C4-2B (cell line): Measurements from ENCODE around the gene ZBTB5.

ENCODE experiments used
- H3K27ac ChIP-seq: fragments of 450-650 bp; 2 replicates; pipeline ENCODE4 v1.5.1; 2017
- CTCF ChIP-seq: fragments of 450-650 bp; conservative IDR thresholded peaks from 2 replicates; pipeline ENCODE4 v1.5.1; 2017; ENCODE audit warnings: mild to moderate bottlenecking
- ZFX ChIP-seq: fragments of 450-650 bp; IDR thresholded peaks from 2 replicates; pipeline ENCODE4 v1.6.1; 2017

The ZBTB5 gene

GRCh38 chr9:37466037-37466709 lies 923 bp upstream of the ZBTB5 start:
- peak overlapping the region; percentile 89 for H3K27ac ChIP-seq
- no peak for TF ChIP-seq CTCF
- TF ChIP-seq ZFX: peak; percentile 24; the same call in 1 of the 2 replicates

GRCh38 chr9:37464426-37465248 lies 613 bp downstream of the ZBTB5 start:
- TF ChIP-seq CTCF (no peak), ZFX (peak; percentile 60; the same call in 1 of the 2 replicates)
- peak overlapping the region; percentile 89 for H3K27ac ChIP-seq

GRCh38 chr9:37464006-37464405 lies 1.2 kb downstream of the ZBTB5 start:
- H3K27ac ChIP-seq: no peak overlapping the region
- TF ChIP-seq ZFX: no peak

- TF ChIP-seq CTCF (no peak), ZFX (no peak)
- H3K27ac ChIP-seq: peak overlapping the region; percentile 5; the same call in 1 of the 2 replicates
These were observed 8.4 kb downstream of the ZBTB5 start for GRCh38 chr9:37456817-37457216.

- no peak overlapping the region for H3K27ac ChIP-seq
- TF ChIP-seq ZFX (no peak), CTCF (no peak)
These were observed 9.2 kb downstream of the ZBTB5 start for GRCh38 chr9:37455884-37456647.

- H3K27ac ChIP-seq: no peak overlapping the region
- no peak for TF ChIP-seq CTCF
- TF ChIP-seq ZFX: no peak
These were observed 11.0 kb downstream of the ZBTB5 start for GRCh38 chr9:37454238-37454637.

GRCh38 chr9:37453827-37454226 lies 11.4 kb downstream of the ZBTB5 start:
- TF ChIP-seq CTCF (no peak), ZFX (no peak)
- peak overlapping the region; percentile 44; the same call in 1 of the 2 replicates for H3K27ac ChIP-seq
